ENCODE results near the gene FAM174A.

DNA sequence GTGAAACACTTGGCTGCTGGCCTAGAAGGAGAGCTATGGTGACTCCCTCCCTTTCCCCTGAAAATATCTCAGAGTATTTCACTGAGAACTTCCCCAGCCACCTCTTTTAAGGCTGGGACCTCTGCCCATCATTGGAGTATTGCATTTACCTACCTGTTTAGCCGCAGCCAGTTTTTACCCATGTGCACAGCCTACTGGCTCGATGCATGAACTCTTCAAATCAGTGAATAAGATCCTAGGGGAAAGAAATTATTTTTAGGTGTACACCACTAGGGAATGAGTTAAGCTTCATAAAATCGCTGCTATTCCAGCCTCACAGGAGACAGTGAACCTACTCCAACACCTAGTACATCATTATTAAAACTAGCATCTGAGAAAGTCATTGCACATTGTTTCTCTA is 16.8 kb upstream of the FAM174A start:
- no peak for TF ChIP-seq EZH2 (IDR thresholded peaks at IDR 0.05; ENCODE audit: borderline replicate concordance, low read depth, low read length, severe bottlenecking)
- no peak for TF ChIP-seq POLR2A (IDR thresholded peaks at IDR 0.05; ENCODE audit: low read depth, low read length)
- TF ChIP-seq, protein P1, sequence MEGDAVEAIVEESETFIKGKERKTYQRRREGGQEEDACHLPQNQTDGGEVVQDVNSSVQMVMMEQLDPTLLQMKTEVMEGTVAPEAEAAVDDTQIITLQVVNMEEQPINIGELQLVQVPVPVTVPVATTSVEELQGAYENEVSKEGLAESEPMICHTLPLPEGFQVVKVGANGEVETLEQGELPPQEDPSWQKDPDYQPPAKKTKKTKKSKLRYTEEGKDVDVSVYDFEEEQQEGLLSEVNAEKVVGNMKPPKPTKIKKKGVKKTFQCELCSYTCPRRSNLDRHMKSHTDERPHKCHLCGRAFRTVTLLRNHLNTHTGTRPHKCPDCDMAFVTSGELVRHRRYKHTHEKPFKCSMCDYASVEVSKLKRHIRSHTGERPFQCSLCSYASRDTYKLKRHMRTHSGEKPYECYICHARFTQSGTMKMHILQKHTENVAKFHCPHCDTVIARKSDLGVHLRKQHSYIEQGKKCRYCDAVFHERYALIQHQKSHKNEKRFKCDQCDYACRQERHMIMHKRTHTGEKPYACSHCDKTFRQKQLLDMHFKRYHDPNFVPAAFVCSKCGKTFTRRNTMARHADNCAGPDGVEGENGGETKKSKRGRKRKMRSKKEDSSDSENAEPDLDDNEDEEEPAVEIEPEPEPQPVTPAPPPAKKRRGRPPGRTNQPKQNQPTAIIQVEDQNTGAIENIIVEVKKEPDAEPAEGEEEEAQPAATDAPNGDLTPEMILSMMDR (IDR thresholded peaks at IDR 0.05; ENCODE audit: extremely low read depth in 1 of 2, insufficient read depth in 1 of 2, low read depth in 1 of 2, low read length in 2 of 2): no peak
- TF ChIP-seq FOS (IDR thresholded peaks at IDR 0.05; ENCODE audit: borderline replicate concordance, insufficient read depth, low read length): no peak
- TF ChIP-seq, protein P2, sequence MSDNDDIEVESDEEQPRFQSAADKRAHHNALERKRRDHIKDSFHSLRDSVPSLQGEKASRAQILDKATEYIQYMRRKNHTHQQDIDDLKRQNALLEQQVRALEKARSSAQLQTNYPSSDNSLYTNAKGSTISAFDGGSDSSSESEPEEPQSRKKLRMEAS (IDR thresholded peaks at IDR 0.05; ENCODE audit: insufficient read depth, insufficient read length): no peak
- no peak for TF ChIP-seq MYC (IDR thresholded peaks at IDR 0.05; ENCODE audit: low read depth, low read length)
